ENCODE data around the gene TMCC3. TPM values are rescaled to one million over a fixed set of nuclear protein-coding genes. Genes with fewer than 3 reads are reported as not detected.

The TMCC3 gene
- total RNA-seq, 1 experiment from 2014 or later, result 2.1 TPM

DNA sequence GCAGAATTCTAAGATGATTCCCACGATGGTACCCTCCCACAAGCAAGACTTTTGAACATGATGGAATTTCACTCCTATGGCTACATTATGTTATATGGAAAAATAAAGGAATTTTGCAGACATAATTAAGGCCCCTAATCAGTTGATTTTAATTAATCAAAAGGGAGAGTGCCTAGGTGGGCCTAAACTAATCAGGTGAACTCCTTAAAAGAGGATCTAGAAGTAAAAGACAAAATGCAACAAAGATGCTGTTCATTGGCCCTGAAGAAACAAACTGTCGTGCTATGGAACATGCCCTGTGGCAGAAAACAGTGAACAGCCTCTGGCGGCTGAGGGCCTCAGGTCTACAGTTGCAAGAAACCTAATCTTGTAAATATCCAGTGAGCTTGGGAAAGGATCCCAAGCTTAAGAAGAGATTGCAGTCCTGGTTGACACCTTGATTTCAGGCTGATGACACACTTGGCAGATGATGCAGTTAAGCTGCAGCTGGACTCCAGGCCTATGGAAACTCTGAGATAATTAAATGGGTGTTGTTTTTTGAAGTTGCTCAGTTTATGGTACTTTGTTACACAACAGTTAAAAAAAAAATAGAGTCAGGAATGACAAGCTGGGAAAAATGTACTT lies 13.8 kb downstream of the TMCC3 start:
- Histone ChIP-seq H3K4me3 (ENCODE audit: low read depth, low read length) (no peak overlapping the region), H3K27me3 (replicated peaks; ENCODE audit: control insufficient read depth, insufficient read depth, low read length) (no peaks in the 10 kb centered on the region), H3K9me3 (no peaks in the 10 kb centered on the region), H3K4me1 (no peaks in the 10 kb centered on the region), H3K36me3 (ENCODE audit: control insufficient read depth, insufficient read depth, low read length) (no peaks in the 10 kb centered on the region)
- DNase-seq, result no peak
- Mint-ChIP-seq H3K36me3 (ENCODE audit: insufficient read depth, unreplicated experiment) (no peaks in the 10 kb centered on the region), H3K27ac (ENCODE audit: unreplicated experiment) (no peak overlapping the region), H3K4me3 (ENCODE audit: unreplicated experiment) (no peak overlapping the region), H3K4me1 (ENCODE audit: low read depth, unreplicated experiment) (no peaks in the 10 kb centered on the region), H3K9me3 (ENCODE audit: unreplicated experiment) (no peaks in the 10 kb centered on the region), H3K27me3 (ENCODE audit: insufficient read depth, unreplicated experiment) (no peaks in the 10 kb centered on the region)
- CTCF ChIA-PET, result no interaction called here
- POLR2A ChIA-PET, result interaction anchor here (0.6 kb wide), 1 partner anchor 108 kb away, joined by 3 read pairs; no protein-coding TSS in a partner anchor
- no TSS peak for BruUV-seq (replicated peaks)
- intact Hi-C loops (cut with micrococcal nuclease; ENCODE audit: unreplicated experiment), result no loop called here
- TF ChIP-seq, protein P1, sequence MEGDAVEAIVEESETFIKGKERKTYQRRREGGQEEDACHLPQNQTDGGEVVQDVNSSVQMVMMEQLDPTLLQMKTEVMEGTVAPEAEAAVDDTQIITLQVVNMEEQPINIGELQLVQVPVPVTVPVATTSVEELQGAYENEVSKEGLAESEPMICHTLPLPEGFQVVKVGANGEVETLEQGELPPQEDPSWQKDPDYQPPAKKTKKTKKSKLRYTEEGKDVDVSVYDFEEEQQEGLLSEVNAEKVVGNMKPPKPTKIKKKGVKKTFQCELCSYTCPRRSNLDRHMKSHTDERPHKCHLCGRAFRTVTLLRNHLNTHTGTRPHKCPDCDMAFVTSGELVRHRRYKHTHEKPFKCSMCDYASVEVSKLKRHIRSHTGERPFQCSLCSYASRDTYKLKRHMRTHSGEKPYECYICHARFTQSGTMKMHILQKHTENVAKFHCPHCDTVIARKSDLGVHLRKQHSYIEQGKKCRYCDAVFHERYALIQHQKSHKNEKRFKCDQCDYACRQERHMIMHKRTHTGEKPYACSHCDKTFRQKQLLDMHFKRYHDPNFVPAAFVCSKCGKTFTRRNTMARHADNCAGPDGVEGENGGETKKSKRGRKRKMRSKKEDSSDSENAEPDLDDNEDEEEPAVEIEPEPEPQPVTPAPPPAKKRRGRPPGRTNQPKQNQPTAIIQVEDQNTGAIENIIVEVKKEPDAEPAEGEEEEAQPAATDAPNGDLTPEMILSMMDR (IDR thresholded peaks at IDR 0.05; ENCODE audit: insufficient read depth in 1 of 2, low read depth in 1 of 2, low read length in 1 of 2, severe bottlenecking in 1 of 2, unreplicated experiment in 1 of 2), result no peak

DNA sequence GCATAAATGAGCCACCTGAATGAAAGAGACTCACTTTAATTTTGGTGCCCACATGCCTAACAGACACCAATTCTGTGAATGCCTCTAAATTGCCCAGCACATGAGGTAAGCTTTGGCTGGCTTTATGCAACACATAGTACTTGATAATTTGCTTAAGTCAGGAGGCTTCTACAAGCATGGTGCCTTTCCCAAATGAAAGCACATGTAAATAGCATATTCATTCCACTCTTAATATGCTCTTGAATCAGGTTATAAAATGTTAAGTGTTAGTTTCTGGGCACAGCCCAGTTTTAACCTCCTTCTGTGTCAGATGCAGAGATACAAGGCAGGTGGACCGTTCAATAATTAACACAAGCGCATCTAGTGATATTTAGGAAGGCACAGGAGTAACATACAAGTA lies 15.6 kb downstream of the TMCC3 start:
- BruUV-seq (replicated peaks), result no TSS peak
- ChIA-PET CTCF (no interaction called here), POLR2A (no interaction called here)
- no peaks in the 10 kb centered on the region for H3K36me3 ChIP-seq (ENCODE audit: control insufficient read depth, insufficient read depth, low read length)
- Mint-ChIP-seq H3K4me1 (ENCODE audit: low read depth, unreplicated experiment) (no peaks in the 10 kb centered on the region), H3K27ac (ENCODE audit: unreplicated experiment) (no peak overlapping the region), H3K36me3 (ENCODE audit: insufficient read depth, unreplicated experiment) (no peaks in the 10 kb centered on the region), H3K27me3 (ENCODE audit: insufficient read depth, unreplicated experiment) (no peaks in the 10 kb centered on the region), H3K9me3 (ENCODE audit: unreplicated experiment) (no peaks in the 10 kb centered on the region), H3K4me3 (ENCODE audit: unreplicated experiment) (no peak overlapping the region)
- TF ChIP-seq, protein P1 (IDR thresholded peaks at IDR 0.05; ENCODE audit: insufficient read depth in 1 of 2, low read depth in 1 of 2, low read length in 1 of 2, severe bottlenecking in 1 of 2, unreplicated experiment in 1 of 2), result no peak
- intact Hi-C loops (cut with micrococcal nuclease; ENCODE audit: unreplicated experiment), result no loop called here
- no peak overlapping the region for H3K4me3 ChIP-seq (ENCODE audit: low read depth, low read length)
- no peaks in the 10 kb centered on the region for H3K9me3 ChIP-seq
- H3K27me3 ChIP-seq (replicated peaks; ENCODE audit: control insufficient read depth, insufficient read depth, low read length), result no peaks in the 10 kb centered on the region
- DNase-seq, result no peak
- H3K4me1 ChIP-seq, result no peaks in the 10 kb centered on the region

DNA sequence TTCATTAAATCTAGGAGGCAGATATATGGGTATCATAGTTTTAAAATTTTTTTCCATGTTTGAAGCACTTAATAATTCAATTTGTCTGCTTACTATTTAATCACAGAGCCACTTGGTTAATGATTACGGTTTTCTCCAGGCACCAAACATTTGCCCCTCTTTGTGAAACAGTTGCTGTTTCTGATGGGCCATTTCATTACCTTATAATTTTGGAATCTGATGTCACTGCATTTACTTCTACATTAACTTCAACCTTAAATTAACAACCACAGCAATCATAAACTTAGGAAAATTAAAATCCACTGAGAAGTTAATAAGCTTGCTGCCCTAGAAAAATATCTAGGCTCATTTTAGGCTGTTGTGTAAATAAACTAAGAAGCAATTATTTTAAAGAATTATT lies 17.0 kb downstream of the TMCC3 start:
- BruUV-seq (replicated peaks), result no TSS peak
- H3K4me3 Mint-ChIP-seq (ENCODE audit: unreplicated experiment), result no peak overlapping the region
- TF ChIP-seq, protein P1 (IDR thresholded peaks at IDR 0.05; ENCODE audit: insufficient read depth in 1 of 2, low read depth in 1 of 2, low read length in 1 of 2, severe bottlenecking in 1 of 2, unreplicated experiment in 1 of 2), result no peak
- ChIA-PET CTCF (no interaction called here), POLR2A (no interaction called here)
- H3K9me3 Mint-ChIP-seq (ENCODE audit: unreplicated experiment), result no peaks in the 10 kb centered on the region
- Histone ChIP-seq H3K4me1 (no peaks in the 10 kb centered on the region), H3K27me3 (replicated peaks; ENCODE audit: control insufficient read depth, insufficient read depth, low read length) (no peaks in the 10 kb centered on the region), H3K4me3 (ENCODE audit: low read depth, low read length) (no peak overlapping the region), H3K9me3 (no peaks in the 10 kb centered on the region), H3K36me3 (ENCODE audit: control insufficient read depth, insufficient read depth, low read length) (no peaks in the 10 kb centered on the region)
- intact Hi-C loops (cut with micrococcal nuclease; ENCODE audit: unreplicated experiment), result no loop called here
- H3K36me3 Mint-ChIP-seq (ENCODE audit: insufficient read depth, unreplicated experiment), result no peaks in the 10 kb centered on the region
- no peaks in the 10 kb centered on the region for H3K4me1 Mint-ChIP-seq (ENCODE audit: low read depth, unreplicated experiment)
- DNase-seq, result no peak
- no peak overlapping the region for H3K27ac Mint-ChIP-seq (ENCODE audit: unreplicated experiment)
- H3K27me3 Mint-ChIP-seq (ENCODE audit: insufficient read depth, unreplicated experiment), result no peaks in the 10 kb centered on the region

Measured in Caco-2 (cell line).